ENCODE measurements around the gene EIF4G3. TPM values are rescaled to one million over a fixed set of nuclear protein-coding genes. Genes with fewer than 3 reads are reported as not detected.

EIF4G3 gene
- total RNA-seq, 1 donor from 2014 or later, result 43.0 TPM

GRCh38 chr1:20998826-20999225 lies 177.9 kb downstream of the EIF4G3 start:
- no peaks in the 10 kb centered on the region for H3K27me3 ChIP-seq (ENCODE audit: low read depth)
- no peaks in the 10 kb centered on the region for H3K4me1 ChIP-seq
- TF ChIP-seq CTCF (IDR thresholded peaks at IDR 0.05), result no peak
- no peaks in the 10 kb centered on the region for H3K36me3 ChIP-seq
- H3K9me3 ChIP-seq, result no peaks in the 10 kb centered on the region
- no peak overlapping the region for H3K4me3 ChIP-seq
- ATAC-seq (peak in 1 of 2 donors; percentile 39), DNase-seq (no peak)
- intact Hi-C loops (cut with DNase I), result no loop called here
- no peak overlapping the region for H3K27ac ChIP-seq

GRCh38 chr1:20997602-20998224 lies 179.0 kb downstream of the EIF4G3 start:
- ATAC-seq (no peak), DNase-seq (no peak)
- no peak for TF ChIP-seq CTCF (IDR thresholded peaks at IDR 0.05)
- H3K4me3 ChIP-seq, result no peak overlapping the region
- H3K4me1 ChIP-seq, result peaks cover 5% of the 10 kb centered on the region
- H3K27ac ChIP-seq, result no peak overlapping the region
- intact Hi-C loops (cut with DNase I), result no loop called here
- H3K36me3 ChIP-seq, result no peaks in the 10 kb centered on the region
- H3K27me3 ChIP-seq (ENCODE audit: low read depth), result no peaks in the 10 kb centered on the region
- H3K9me3 ChIP-seq, result no peaks in the 10 kb centered on the region

- TF ChIP-seq CTCF (IDR thresholded peaks at IDR 0.05), result no peak
- no peaks in the 10 kb centered on the region for H3K9me3 ChIP-seq
- DNase-seq (no peak), ATAC-seq (no peak)
- no peak overlapping the region for H3K4me3 ChIP-seq
- H3K4me1 ChIP-seq, result peaks cover 9% of the 10 kb centered on the region
- intact Hi-C loops (cut with DNase I), result no loop called here
- no peaks in the 10 kb centered on the region for H3K27me3 ChIP-seq (ENCODE audit: low read depth)
- no peak overlapping the region for H3K27ac ChIP-seq
- H3K36me3 ChIP-seq, result no peaks in the 10 kb centered on the region
Observed at GRCh38 chr1:20996554-20996953, 180.1 kb downstream of the EIF4G3 start.

- intact Hi-C loops (cut with DNase I), result no loop called here
- TF ChIP-seq CTCF (IDR thresholded peaks at IDR 0.05), result no peak
- ATAC-seq (peak in 1 of 2 donors; percentile 41), DNase-seq (no peak)
- Histone ChIP-seq H3K27me3 (ENCODE audit: low read depth) (no peaks in the 10 kb centered on the region), H3K27ac (no peak overlapping the region), H3K9me3 (no peaks in the 10 kb centered on the region), H3K4me1 (peaks cover 9% of the 10 kb centered on the region), H3K4me3 (no peak overlapping the region), H3K36me3 (no peaks in the 10 kb centered on the region)
Observed at GRCh38 chr1:20993716-20994575, 182.8 kb downstream of the EIF4G3 start.

GRCh38 chr1:20992322-20993056 lies 184.2 kb downstream of the EIF4G3 start:
- Histone ChIP-seq H3K36me3 (no peaks in the 10 kb centered on the region), H3K27ac (peak overlapping the region; percentile 0), H3K27me3 (ENCODE audit: low read depth) (no peaks in the 10 kb centered on the region), H3K9me3 (no peaks in the 10 kb centered on the region), H3K4me1 (peaks cover 9% of the 10 kb centered on the region), H3K4me3 (no peak overlapping the region)
- ATAC-seq (peak in 1 of 2 donors; percentile 52), DNase-seq (no peak)
- no peak for TF ChIP-seq CTCF (IDR thresholded peaks at IDR 0.05)
- intact Hi-C loops (cut with DNase I), result no loop called here

All from lower lobe of right lung (tissue), 2 donors.